HAP-1 (cell line): ENCODE results near the gene PMS1.
A peak's percentile ranks its signal among the peaks of the same experiment; 100 is the strongest.

Experiments
- DNase-seq, 2 experiments: peaks; one replicate each; pipeline ENCODE4 v3.0.0-alpha.2; 2016 to 2020; ENCODE audit warnings: low spot score in 2 of 2
- H3K27me3 ChIP-seq: fragments of 250-450 bp; sonication (Bioruptor Pico); 2 replicates; pipeline ENCODE4 v1.5.1; 2020; ENCODE audit warnings: low read depth, mild to moderate bottlenecking, moderate library complexity
- H3K36me3 ChIP-seq: fragments of 250-450 bp; sonication (Bioruptor Pico); replicated peaks from 2 replicates; pipeline ENCODE4 v1.5.1; 2020; ENCODE audit warnings: mild to moderate bottlenecking
- H3K4me1 ChIP-seq: fragments of 250-450 bp; sonication (Bioruptor Pico); 2 replicates; pipeline ENCODE4 v1.5.1; 2020; ENCODE audit warnings: mild to moderate bottlenecking
- H3K4me3 ChIP-seq: fragments of 250-450 bp; sonication (Bioruptor Pico); 2 replicates; pipeline ENCODE4 v1.5.1; 2020; ENCODE audit warnings: mild to moderate bottlenecking, moderate library complexity
- H3K9me3 ChIP-seq: fragments of 250-450 bp; sonication (Bioruptor Pico); 2 replicates; pipeline ENCODE4 v1.5.1; 2020; ENCODE audit warnings: mild to moderate bottlenecking, moderate library complexity
- in situ Hi-C: fragments of 300-500 bp; cut with MboI; formaldehyde crosslinking; loops from 3 replicates; pipeline ENCODE4 v1.14.3; 2020; ENCODE audit warnings: low sequenced_read_pairs, inconsistent platforms, mixed read lengths

The PMS1 gene

DNA sequence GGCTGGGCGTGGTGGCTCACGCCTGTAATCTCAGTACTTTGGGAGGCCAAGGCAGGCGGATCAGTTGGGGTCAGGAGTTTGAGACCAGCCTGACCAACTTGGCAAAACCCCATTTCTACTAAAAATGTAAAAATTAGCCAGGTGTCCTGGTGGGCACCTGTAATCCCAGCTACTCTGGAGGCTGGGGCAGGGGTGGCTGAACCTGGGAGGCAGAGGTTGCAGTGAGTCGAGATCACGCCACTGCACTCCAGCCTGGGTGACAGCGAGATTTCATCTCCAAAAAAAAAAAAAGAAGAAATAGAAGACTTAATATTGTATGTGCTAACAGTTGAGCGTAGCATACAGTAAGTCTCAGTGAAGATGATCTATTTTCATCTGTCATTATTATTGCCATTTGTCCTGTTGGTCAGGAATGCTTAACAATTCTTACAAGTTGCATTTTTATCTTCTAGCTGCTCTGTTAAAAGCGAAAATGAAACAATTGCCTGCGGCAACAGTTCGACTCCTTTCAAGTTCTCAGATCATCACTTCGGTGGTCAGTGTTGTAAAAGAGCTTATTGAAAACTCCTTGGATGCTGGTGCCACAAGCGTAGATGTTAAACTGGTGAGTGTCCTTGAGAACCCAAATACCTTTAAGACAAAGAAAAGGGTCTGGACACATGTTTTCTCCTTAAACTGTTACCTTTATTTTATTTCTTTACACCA, 7.2 kb downstream of the PMS1 start:
- Histone ChIP-seq H3K4me3 (no peak overlapping the region), H3K27me3 (no peaks in the 10 kb centered on the region), H3K9me3 (no peaks in the 10 kb centered on the region), H3K4me1 (peaks cover 4% of the 10 kb centered on the region; the same call in 1 of the 2 replicates), H3K36me3 (peaks cover 59% of the 10 kb centered on the region)
- DNase-seq, result no peak
- in situ Hi-C loops, result no loop called here

- in situ Hi-C loops, result no loop called here
- peaks cover 64% of the 10 kb centered on the region for H3K36me3 ChIP-seq
Observed at GRCh38 chr2:189794310-189794709, 10.1 kb downstream of the PMS1 start.

GRCh38 chr2:189797902-189798301, 13.7 kb downstream of the PMS1 start:
- no peaks in the 10 kb centered on the region for H3K27me3 ChIP-seq
- H3K4me3 ChIP-seq, result no peak overlapping the region
- H3K4me1 ChIP-seq, result peaks cover 3% of the 10 kb centered on the region
- peaks cover 63% of the 10 kb centered on the region for H3K36me3 ChIP-seq
- no peak for DNase-seq
- H3K9me3 ChIP-seq, result no peaks in the 10 kb centered on the region
- in situ Hi-C loops, result no loop called here

More at GRCh38 chr2:189794310-189794709, 10.1 kb downstream of the PMS1 start:
- no peaks in the 10 kb centered on the region for H3K9me3 ChIP-seq
- H3K27me3 ChIP-seq, result no peaks in the 10 kb centered on the region
- DNase-seq, result no peak
- H3K4me1 ChIP-seq, result peaks cover 1% of the 10 kb centered on the region; the same call in 1 of the 2 replicates
- no peak overlapping the region for H3K4me3 ChIP-seq

GRCh38 chr2:189798312-189799029, 14.2 kb downstream of the PMS1 start:
- peak in 1 of 2 experiments; percentile 19 for DNase-seq
- peaks cover 58% of the 10 kb centered on the region for H3K36me3 ChIP-seq
- H3K4me3 ChIP-seq, result no peak overlapping the region

GRCh38 chr2:189799030-189799331, 14.7 kb downstream of the PMS1 start:
- H3K27me3 ChIP-seq, result no peaks in the 10 kb centered on the region
- in situ Hi-C loops, result no loop called here
- H3K9me3 ChIP-seq, result no peaks in the 10 kb centered on the region
- peaks cover 3% of the 10 kb centered on the region for H3K4me1 ChIP-seq
- H3K36me3 ChIP-seq, result peaks cover 53% of the 10 kb centered on the region
- no peak overlapping the region for H3K4me3 ChIP-seq
- no peak for DNase-seq

More at GRCh38 chr2:189798312-189799029, 14.2 kb downstream of the PMS1 start:
- Histone ChIP-seq H3K27me3 (no peaks in the 10 kb centered on the region), H3K4me1 (peaks cover 3% of the 10 kb centered on the region), H3K9me3 (no peaks in the 10 kb centered on the region)
- in situ Hi-C loops, result no loop called here

DNA sequence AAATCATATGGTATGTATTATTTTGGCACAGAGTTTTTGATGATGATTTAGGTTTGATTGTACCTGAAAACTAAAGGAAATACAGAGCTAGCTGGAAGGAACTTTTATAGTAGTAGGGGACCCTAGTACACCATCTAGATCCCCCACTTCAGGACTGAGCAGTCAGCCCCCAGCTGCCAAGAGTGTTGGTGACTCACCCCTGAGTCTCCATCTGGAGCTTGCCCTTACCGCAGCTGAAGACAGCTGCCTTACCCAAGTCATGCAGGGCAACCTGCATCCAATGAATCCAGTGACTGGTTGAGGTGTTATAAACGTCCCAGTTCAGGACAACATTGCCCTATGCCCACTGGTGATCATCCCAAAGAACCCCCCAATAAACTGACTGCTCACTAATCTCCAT, 15.3 kb downstream of the PMS1 start:
- in situ Hi-C loops, result no loop called here
- H3K4me1 ChIP-seq, result peaks cover 3% of the 10 kb centered on the region
- no peaks in the 10 kb centered on the region for H3K27me3 ChIP-seq
- DNase-seq, result no peak
- H3K36me3 ChIP-seq, result peaks cover 47% of the 10 kb centered on the region
- H3K9me3 ChIP-seq, result no peaks in the 10 kb centered on the region
- no peak overlapping the region for H3K4me3 ChIP-seq

GRCh38 chr2:189802396-189802912, 18.2 kb downstream of the PMS1 start:
- no peak overlapping the region for H3K4me3 ChIP-seq
- H3K9me3 ChIP-seq, result no peaks in the 10 kb centered on the region
- H3K36me3 ChIP-seq, result peaks cover 39% of the 10 kb centered on the region
- no peaks in the 10 kb centered on the region for H3K27me3 ChIP-seq
- H3K4me1 ChIP-seq, result peaks cover 3% of the 10 kb centered on the region
- in situ Hi-C loops, result no loop called here
- no peak for DNase-seq

- H3K9me3 ChIP-seq, result no peaks in the 10 kb centered on the region
- no peak overlapping the region for H3K4me3 ChIP-seq
- peaks cover 3% of the 10 kb centered on the region for H3K4me1 ChIP-seq
- peaks cover 38% of the 10 kb centered on the region for H3K36me3 ChIP-seq
- no peak for DNase-seq
- in situ Hi-C loops, result no loop called here
- no peaks in the 10 kb centered on the region for H3K27me3 ChIP-seq
Observed at GRCh38 chr2:189803431-189803830, 19.2 kb downstream of the PMS1 start.

DNA sequence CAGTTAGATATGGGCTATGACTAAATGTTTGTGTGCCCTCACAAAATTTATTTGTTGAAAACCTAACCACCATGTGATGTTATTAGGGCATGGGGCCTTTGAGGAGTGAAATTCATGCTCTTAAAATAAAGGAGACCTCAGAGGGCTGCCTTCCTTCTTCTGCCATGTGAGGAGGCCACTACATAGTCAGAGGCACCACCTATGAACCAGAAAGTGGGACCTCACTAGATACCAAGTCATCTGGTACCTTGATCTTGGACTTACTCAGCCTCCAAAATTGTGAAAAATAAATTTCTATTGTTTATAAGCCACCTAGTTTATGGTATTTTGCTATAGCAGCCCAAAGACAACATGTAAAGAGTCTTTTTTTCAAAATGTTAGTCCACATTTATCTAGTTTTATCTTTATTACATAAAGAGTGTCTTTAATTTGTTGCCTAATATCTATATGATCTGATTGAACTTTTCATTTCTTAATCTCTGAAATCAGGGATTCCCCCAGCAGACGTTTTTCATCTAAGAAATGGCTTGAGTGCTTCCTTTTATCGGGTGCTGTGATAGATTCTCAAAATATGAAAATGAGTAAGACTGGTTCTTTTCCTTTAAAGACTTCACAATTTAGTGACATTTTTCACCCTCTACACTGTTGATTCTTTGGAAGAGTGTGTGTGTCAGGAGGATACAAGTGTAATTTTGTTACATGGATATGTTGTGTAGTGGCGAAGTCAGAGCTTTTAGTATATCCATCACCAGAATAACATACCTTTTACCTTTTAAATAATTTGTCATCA, 34.2 kb downstream of the PMS1 start:
- Histone ChIP-seq H3K4me3 (no peak overlapping the region), H3K36me3 (peaks cover 35% of the 10 kb centered on the region), H3K4me1 (peaks cover 7% of the 10 kb centered on the region), H3K9me3 (no peaks in the 10 kb centered on the region), H3K27me3 (no peaks in the 10 kb centered on the region)
- no peak for DNase-seq
- in situ Hi-C loops, result no loop called here

DNA sequence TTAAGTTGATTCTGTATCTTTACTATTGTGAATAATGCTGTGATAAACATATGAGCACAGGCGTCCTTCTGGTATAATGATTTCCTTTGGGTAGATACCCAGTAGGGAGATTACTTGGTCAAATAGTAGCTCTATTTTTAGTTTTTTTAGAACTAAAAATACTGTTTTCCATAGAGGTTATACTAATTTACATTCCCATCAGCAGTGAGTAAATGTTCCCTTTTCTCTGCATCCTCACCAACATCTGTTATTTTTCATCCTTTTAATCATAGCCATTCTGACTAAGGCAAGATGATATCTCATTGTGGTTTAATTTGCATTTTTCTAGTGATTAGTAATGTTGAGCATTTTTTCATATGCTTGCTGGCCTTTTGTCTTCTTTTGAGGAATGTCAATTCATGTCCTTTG, 35.1 kb downstream of the PMS1 start:
- no peak for DNase-seq
- in situ Hi-C loops, result no loop called here
- Histone ChIP-seq H3K4me1 (peaks cover 7% of the 10 kb centered on the region), H3K4me3 (no peak overlapping the region), H3K9me3 (no peaks in the 10 kb centered on the region), H3K27me3 (no peaks in the 10 kb centered on the region), H3K36me3 (peaks cover 31% of the 10 kb centered on the region)

DNA sequence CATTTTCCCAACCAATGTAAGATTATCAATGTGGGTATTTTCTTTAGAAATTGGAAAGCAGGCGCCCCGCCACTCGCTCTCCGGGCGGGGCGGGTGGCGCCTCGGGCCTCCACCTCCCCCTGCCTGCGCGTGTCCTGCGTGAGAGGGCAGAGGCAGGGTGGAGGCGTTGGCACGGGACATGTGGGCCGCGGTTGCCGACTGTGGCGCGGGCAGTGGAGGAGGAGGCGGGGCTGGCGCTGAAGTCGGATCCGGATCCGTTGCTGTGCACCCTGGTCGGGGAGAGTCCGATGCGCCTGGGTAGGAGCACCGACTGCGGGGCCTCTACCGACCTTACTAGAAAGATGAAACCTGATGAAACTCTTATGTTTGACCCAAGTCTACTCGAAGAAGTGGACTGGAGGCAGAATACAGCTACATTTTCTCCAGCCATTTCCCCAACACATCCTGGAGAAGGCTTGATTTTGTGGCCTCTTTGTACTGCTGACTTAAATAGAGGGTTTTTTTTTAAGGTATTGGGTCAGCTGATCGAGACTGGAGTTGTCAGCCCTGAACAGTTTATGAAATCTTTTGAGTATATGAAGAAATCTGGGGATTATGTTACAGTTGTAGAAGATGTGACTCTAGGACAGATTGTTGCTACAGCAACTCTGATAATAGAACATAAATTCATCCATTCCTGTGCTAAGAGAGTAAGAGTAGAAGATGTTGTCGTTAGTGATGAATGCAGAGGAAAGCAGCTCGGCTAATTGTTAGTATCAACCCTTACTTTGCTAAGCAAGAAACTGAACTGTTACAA, 37.9 kb downstream of the PMS1 start:
- H3K27me3 ChIP-seq, result no peaks in the 10 kb centered on the region
- in situ Hi-C loops, result no loop called here
- H3K36me3 ChIP-seq, result peaks cover 27% of the 10 kb centered on the region
- DNase-seq, result no peak
- H3K9me3 ChIP-seq, result no peaks in the 10 kb centered on the region
- H3K4me3 ChIP-seq, result no peak overlapping the region
- peaks cover 7% of the 10 kb centered on the region for H3K4me1 ChIP-seq

DNA sequence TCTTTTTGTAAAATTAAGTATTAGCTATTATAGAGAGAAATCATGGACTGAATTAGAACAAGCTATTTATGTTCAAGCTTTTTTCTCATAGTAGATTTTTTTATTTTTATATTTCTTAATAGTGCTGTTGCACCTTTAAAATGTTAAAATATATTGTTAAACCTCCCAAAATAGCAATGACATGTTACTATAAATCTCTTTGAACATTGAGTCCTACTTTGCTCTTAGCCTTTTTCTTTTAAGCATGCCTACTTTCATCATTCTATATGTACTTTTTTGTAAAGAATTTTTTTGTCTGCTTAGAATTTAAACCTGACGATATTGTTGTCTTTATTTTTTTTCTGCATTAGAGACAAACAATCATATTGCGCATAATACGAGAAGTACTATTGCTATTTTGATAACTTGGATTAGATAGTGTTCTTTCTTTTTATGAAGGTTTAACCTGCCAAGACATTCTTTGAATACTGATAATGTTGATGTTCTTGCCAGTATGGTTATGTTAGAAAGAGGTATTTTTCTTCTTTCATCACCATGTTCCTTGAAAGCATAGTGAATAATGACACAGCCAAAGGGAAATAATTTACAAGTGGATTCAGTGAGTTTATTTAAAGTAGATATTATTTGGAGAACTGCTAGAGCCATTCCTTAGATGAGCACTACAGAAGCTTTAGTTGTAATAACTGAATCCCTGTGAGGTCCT, 40.6 kb downstream of the PMS1 start:
- Histone ChIP-seq H3K4me1 (peaks cover 2% of the 10 kb centered on the region), H3K4me3 (no peak overlapping the region), H3K27me3 (no peaks in the 10 kb centered on the region), H3K9me3 (no peaks in the 10 kb centered on the region), H3K36me3 (peaks cover 5% of the 10 kb centered on the region)
- no peak for DNase-seq
- in situ Hi-C loops, result no loop called here

- DNase-seq, result no peak
Observed at GRCh38 chr2:189826039-189826438, 41.8 kb downstream of the PMS1 start.

More at GRCh38 chr2:189826039-189826438, 41.8 kb downstream of the PMS1 start:
- H3K36me3 ChIP-seq, result no peaks in the 10 kb centered on the region
- no peaks in the 10 kb centered on the region for H3K4me1 ChIP-seq
- no peaks in the 10 kb centered on the region for H3K9me3 ChIP-seq
- no peaks in the 10 kb centered on the region for H3K27me3 ChIP-seq
- in situ Hi-C loops, result no loop called here
- H3K4me3 ChIP-seq, result no peak overlapping the region
